Prostate gland (tissue), 2 donors: ENCODE measurements around the gene UNC5B.

Source experiments
- CTCF ChIP-seq, 4 experiments: fragments of 200-600 bp in 2 of 4; fragments of 450-650 bp in 2 of 4; sonication (generic) in 2 of 4; IDR thresholded peaks; 1 replicate in 3 of 4; 2 replicates in 1 of 4; pipeline ENCODE4 v1.5.1; 2016 to 2019; ENCODE audit warnings: antibody characterized with exemption in 4 of 4, mild to moderate bottlenecking in 2 of 4, moderate library complexity in 2 of 4
- POLR2A ChIP-seq: fragments of 450-650 bp; IDR thresholded peaks from one replicate; pipeline ENCODE4 v1.6.1; 2016; ENCODE audit warnings: antibody characterized with exemption, mild to moderate bottlenecking
- POLR2AphosphoS5 ChIP-seq: sonication (generic); formaldehyde crosslinking; IDR thresholded peaks from one replicate; pipeline ENCODE4 v1.6.1; 2017; ENCODE audit warnings: antibody characterized with exemption

- no peak for TF ChIP-seq POLR2A
- no peak for TF ChIP-seq CTCF (IDR thresholded peaks at IDR 0.05)
- no peak for TF ChIP-seq POLR2AphosphoS5
These were observed 127.6 kb downstream of the UNC5B start for GRCh38 chr10:71339796-71340589.
